ENCODE data around the gene SLC4A7.

DNA sequence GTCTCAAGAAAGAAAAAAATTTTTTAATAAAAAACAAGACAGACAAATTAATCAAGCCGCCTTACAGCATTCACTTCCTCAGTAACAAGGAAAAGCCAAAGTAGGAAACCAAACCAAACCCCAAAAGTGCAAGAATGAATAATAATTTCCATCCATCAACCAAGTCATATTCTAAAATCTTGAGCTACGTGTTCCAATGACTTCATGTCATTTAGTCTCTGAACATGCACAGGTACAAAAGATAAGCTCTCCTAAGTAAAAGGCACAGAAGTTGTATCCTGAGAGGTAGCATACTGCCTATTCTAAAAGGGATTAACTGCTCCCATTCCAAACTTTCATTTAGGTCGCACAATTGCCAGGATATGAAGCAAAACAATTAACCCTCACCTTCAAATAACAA, 29.7 kb downstream of the SLC4A7 start:
- TF ChIP-seq ZNF248 (tag by site-specific recombination; IDR thresholded peaks at IDR 0.05) (no peak), ZNF776 (tag by site-specific recombination; IDR thresholded peaks at IDR 0.05; ENCODE audit: borderline replicate concordance) (no peak), ZNF10 (tag by site-specific recombination; IDR thresholded peaks at IDR 0.05) (no peak), ZNF530 (tag by site-specific recombination; IDR thresholded peaks at IDR 0.05; ENCODE audit: low read depth) (no peak)
- TF ChIP-seq, protein P1, sequence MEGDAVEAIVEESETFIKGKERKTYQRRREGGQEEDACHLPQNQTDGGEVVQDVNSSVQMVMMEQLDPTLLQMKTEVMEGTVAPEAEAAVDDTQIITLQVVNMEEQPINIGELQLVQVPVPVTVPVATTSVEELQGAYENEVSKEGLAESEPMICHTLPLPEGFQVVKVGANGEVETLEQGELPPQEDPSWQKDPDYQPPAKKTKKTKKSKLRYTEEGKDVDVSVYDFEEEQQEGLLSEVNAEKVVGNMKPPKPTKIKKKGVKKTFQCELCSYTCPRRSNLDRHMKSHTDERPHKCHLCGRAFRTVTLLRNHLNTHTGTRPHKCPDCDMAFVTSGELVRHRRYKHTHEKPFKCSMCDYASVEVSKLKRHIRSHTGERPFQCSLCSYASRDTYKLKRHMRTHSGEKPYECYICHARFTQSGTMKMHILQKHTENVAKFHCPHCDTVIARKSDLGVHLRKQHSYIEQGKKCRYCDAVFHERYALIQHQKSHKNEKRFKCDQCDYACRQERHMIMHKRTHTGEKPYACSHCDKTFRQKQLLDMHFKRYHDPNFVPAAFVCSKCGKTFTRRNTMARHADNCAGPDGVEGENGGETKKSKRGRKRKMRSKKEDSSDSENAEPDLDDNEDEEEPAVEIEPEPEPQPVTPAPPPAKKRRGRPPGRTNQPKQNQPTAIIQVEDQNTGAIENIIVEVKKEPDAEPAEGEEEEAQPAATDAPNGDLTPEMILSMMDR (tag by site-specific recombination; IDR thresholded peaks at IDR 0.05): no peak
